Mesothelial cell of epicardium (in vitro differentiated cells): Measurements from ENCODE around the gene MYO5A. TPM values are rescaled to one million over a fixed set of nuclear protein-coding genes. Genes with fewer than 3 reads are reported as not detected.
A peak's percentile ranks its signal among the peaks of the same experiment; 100 is the strongest.
"Not testable (repeated sequence)": the region's sequence is repeated elsewhere in the genome, so short reads cannot be mapped to it uniquely, and the experiment has no call there.

ENCODE experiments used
- DNase-seq, 2 experiments: peaks; one replicate each; pipeline ENCODE4 v3.0.0; 2021; ENCODE audit warnings: low spot score in 2 of 2; ENCODE audit not compliant: unreplicated experiment in 2 of 2
- H3K27ac Mint-ChIP-seq: 2 replicates; pipeline ENCODE4 v1.8.0; 2021; ENCODE audit warnings: mixed read lengths
- H3K27me3 Mint-ChIP-seq: 2 replicates; pipeline ENCODE4 v1.8.0; 2021; ENCODE audit warnings: low read depth, mixed read lengths
- H3K36me3 Mint-ChIP-seq: 2 replicates; pipeline ENCODE4 v1.8.0; 2021; ENCODE audit warnings: mixed read lengths
- H3K4me1 Mint-ChIP-seq: 2 replicates; pipeline ENCODE4 v1.8.0; 2021; ENCODE audit warnings: mixed read lengths
- H3K4me3 Mint-ChIP-seq: 2 replicates; pipeline ENCODE4 v1.8.0; 2021; ENCODE audit warnings: mild to moderate bottlenecking, moderate library complexity, mixed read lengths
- H3K9me3 Mint-ChIP-seq: 2 replicates; pipeline ENCODE4 v1.8.0; 2021; ENCODE audit warnings: mixed read lengths
- total RNA-seq: library from RNA; stranded (reverse); gene quantifications from 3 replicates; pipeline ENCODE4 v1.2.1, GENCODE V29; 2021
- TF ChIP-seq, protein P1 (sequence below): fragments of 200-600 bp; sonication (generic); IDR thresholded peaks from one replicate; pipeline ENCODE4 v1.5.0; 2021; ENCODE audit warnings: antibody characterized with exemption; ENCODE audit not compliant: unreplicated experiment

The MYO5A gene
- total RNA-seq, 1 donor from 2014 or later = 14.4 TPM

DNA sequence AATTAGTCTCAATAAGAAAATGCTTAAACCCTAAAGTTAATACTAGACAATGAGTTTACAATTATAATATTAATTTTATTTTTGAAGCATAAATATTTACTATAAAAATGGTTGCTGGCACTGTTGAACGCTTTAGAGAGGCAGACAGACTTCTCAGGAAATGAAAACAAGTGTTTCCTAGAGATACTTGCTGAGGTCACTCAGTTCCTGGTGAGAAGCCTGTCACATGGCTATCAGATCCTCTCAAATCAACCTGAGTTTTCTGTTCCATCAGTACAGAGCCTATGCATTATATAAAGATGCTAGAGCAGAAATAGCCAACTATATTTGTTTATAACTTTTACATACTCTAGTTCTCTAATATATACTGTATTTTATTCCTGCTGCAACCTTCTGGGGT lies 109.2 kb downstream of the MYO5A start:
- no peak overlapping the region for H3K4me3 Mint-ChIP-seq
- no peaks in the 10 kb centered on the region for H3K27me3 Mint-ChIP-seq
- peaks cover 4% of the 10 kb centered on the region for H3K9me3 Mint-ChIP-seq
- TF ChIP-seq, protein P1, sequence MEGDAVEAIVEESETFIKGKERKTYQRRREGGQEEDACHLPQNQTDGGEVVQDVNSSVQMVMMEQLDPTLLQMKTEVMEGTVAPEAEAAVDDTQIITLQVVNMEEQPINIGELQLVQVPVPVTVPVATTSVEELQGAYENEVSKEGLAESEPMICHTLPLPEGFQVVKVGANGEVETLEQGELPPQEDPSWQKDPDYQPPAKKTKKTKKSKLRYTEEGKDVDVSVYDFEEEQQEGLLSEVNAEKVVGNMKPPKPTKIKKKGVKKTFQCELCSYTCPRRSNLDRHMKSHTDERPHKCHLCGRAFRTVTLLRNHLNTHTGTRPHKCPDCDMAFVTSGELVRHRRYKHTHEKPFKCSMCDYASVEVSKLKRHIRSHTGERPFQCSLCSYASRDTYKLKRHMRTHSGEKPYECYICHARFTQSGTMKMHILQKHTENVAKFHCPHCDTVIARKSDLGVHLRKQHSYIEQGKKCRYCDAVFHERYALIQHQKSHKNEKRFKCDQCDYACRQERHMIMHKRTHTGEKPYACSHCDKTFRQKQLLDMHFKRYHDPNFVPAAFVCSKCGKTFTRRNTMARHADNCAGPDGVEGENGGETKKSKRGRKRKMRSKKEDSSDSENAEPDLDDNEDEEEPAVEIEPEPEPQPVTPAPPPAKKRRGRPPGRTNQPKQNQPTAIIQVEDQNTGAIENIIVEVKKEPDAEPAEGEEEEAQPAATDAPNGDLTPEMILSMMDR = no peak
- no peak for DNase-seq
- H3K36me3 Mint-ChIP-seq = no peaks in the 10 kb centered on the region
- peaks cover 18% of the 10 kb centered on the region for H3K4me1 Mint-ChIP-seq
- H3K27ac Mint-ChIP-seq = no peak overlapping the region

DNA sequence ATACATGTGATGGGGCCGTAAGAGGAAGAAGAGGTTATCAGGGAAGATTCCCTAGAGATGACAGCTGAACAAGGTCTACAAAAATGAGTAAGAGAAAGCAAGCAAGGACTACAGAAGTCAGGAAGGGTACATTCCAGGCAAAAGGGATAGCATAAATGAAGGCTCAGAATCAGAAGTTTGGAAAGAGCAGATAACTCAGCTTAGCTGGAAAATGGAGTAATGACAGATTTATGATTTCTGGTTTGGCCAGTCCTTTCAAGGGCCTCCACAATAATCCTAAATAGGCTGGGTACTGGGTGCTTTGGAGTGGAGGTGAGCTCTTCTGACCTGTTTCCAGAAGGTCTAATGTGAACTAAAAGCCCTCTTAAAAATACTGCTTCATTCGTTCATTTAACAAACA lies 110.7 kb downstream of the MYO5A start:
- no peak for DNase-seq
- peaks cover 18% of the 10 kb centered on the region for H3K4me1 Mint-ChIP-seq
- peaks cover 4% of the 10 kb centered on the region for H3K9me3 Mint-ChIP-seq
- TF ChIP-seq, protein P1 = no peak
- no peak overlapping the region for H3K27ac Mint-ChIP-seq
- H3K27me3 Mint-ChIP-seq = no peaks in the 10 kb centered on the region
- no peak overlapping the region for H3K4me3 Mint-ChIP-seq
- H3K36me3 Mint-ChIP-seq = no peaks in the 10 kb centered on the region

DNA sequence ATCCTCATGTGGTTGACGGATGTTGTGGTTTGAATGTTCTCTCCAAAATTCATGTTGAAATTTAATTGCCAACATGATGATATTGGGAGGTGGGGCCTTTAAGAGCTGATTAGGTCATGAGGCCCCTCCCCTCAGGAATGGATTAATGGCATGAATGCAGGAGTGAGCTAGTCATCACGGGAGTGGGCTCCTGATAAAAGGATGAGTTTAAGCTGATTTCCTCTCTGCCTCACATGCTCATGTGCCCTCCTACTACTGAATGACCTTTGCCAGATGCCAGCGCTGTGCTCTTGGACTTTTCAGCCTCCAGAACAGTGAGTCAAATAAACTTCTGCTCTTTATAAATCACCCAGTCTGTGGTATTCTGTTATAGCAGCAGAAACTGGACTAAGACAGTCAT lies 111.2 kb downstream of the MYO5A start:
- no peak for DNase-seq
- Mint-ChIP-seq H3K9me3 (peaks cover 4% of the 10 kb centered on the region), H3K4me3 (no peak overlapping the region), H3K27ac (no peak overlapping the region), H3K27me3 (no peaks in the 10 kb centered on the region), H3K4me1 (peaks cover 18% of the 10 kb centered on the region), H3K36me3 (no peaks in the 10 kb centered on the region)
- TF ChIP-seq, protein P1 = no peak

DNA sequence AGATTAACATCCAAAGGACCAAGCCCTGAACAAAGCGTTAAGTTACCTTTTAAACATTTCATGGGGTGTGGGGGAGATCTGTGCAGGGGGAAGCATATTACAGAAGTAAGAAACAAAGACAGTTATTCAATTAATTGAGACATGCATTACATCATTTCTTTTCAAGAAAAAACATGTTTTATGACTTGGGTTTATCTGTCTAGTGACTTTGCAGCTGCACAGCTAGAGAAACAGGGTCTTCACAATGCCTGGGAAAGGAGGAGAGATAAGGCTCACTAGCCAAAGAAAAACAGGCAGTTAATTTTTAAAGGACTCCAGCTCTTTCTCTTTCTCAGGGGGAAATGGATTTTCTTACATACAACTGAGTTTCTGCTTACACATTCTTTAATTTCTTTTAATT lies 112.1 kb downstream of the MYO5A start:
- not testable (repeated sequence) for H3K9me3 Mint-ChIP-seq, H3K4me3 Mint-ChIP-seq, H3K36me3 Mint-ChIP-seq, DNase-seq, H3K27me3 Mint-ChIP-seq
- H3K27ac Mint-ChIP-seq = peak overlapping the region; percentile 63
- H3K4me1 Mint-ChIP-seq = peaks cover 18% of the 10 kb centered on the region

DNA sequence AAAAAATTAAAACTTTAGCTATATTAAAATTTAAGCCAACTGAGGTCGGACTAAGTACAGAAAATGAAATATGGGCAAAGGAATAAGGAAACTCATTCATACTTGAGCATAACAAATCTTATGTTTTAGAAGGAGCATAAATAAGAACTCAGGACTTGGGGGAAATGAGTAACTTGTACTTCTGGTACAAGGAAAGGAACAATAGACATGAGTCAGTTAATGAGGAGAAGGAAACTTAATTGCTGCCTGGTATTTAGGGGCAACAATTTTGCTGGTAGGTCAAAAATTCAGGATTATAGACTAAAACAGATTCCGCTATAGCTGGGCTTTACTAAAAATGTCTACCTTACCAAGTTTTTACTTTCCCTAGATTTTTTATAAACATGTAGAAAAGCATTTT lies 113.1 kb downstream of the MYO5A start:
- H3K4me3 Mint-ChIP-seq = no peak overlapping the region
- no peak overlapping the region for H3K27ac Mint-ChIP-seq
- TF ChIP-seq, protein P1 = no peak
- H3K9me3 Mint-ChIP-seq = peaks cover 4% of the 10 kb centered on the region
- H3K36me3 Mint-ChIP-seq = no peaks in the 10 kb centered on the region
- H3K27me3 Mint-ChIP-seq = no peaks in the 10 kb centered on the region
- H3K4me1 Mint-ChIP-seq = peaks cover 18% of the 10 kb centered on the region
- no peak for DNase-seq

DNA sequence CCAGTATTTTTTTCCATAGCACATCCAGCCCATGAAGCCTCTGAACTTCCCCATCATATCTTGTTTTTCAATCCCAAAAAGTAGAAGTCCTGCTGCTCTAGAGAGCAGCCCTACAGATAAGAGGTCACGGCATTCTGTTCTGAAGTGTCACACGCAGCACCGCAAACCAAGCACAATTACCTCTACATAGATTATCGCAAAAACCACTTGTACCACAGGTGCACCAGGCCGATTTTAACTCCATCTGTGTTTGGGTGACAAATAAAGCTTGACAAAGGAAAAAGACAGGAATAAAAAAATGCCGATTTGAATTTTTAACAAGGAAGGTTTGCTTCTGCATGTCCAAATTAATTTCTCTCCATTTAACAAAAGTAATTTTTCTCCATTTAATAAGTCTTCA lies 113.7 kb downstream of the MYO5A start:
- TF ChIP-seq, protein P1 = no peak
- peaks cover 4% of the 10 kb centered on the region for H3K9me3 Mint-ChIP-seq
- H3K4me3 Mint-ChIP-seq = no peak overlapping the region
- no peak for DNase-seq
- peaks cover 18% of the 10 kb centered on the region for H3K4me1 Mint-ChIP-seq
- H3K27me3 Mint-ChIP-seq = no peaks in the 10 kb centered on the region
- H3K27ac Mint-ChIP-seq = no peak overlapping the region
- H3K36me3 Mint-ChIP-seq = no peaks in the 10 kb centered on the region
